SK-N-SH (cell line): ENCODE measurements around the gene INTU.

Experiments used
- CHD2 ChIP-seq: fragments of 150-350 bp; IDR thresholded peaks from 2 replicates; pipeline ENCODE4 v1.6.1; 2018; ENCODE audit warnings: low read length; ENCODE audit not compliant: partially characterized antibody
- CTCF ChIP-seq: fragments of 200-600 bp; sonication (generic); IDR thresholded peaks from 2 replicates; pipeline ENCODE4 v1.6.1; 2017; ENCODE audit warnings: antibody characterized with exemption, mild to moderate bottlenecking, moderate library complexity
- EP300 ChIP-seq, 2 experiments: IDR thresholded peaks; 2 replicates each; pipeline versions ENCODE4 v1.4.0 to v1.6.1; 2012; ENCODE audit warnings: borderline replicate concordance in 1 of 2, low read depth in 1 of 2, low read length in 1 of 2
- EZH2phosphoT487 ChIP-seq: fragments of 200-600 bp; sonication (generic); IDR thresholded peaks from 2 replicates; pipeline ENCODE4 v1.6.1; 2017; ENCODE audit warnings: low read depth, mixed run types, mild to moderate bottlenecking, antibody characterized with exemption, moderate library complexity, borderline replicate concordance
- FOSL2 ChIP-seq: IDR thresholded peaks from 2 replicates; pipeline ENCODE4 v1.4.0; 2012; ENCODE audit warnings: low read depth, mild to moderate bottlenecking, moderate library complexity, borderline replicate concordance
- GABPA ChIP-seq: IDR thresholded peaks from 2 replicates; pipeline ENCODE4 v1.4.0; 2012; ENCODE audit warnings: low read depth, mild to moderate bottlenecking
- JUND ChIP-seq: IDR thresholded peaks from 2 replicates; pipeline ENCODE4 v1.4.0; 2012
- POLR2AphosphoS5 ChIP-seq: IDR thresholded peaks from 2 replicates; pipeline ENCODE4 v1.6.1; 2012; ENCODE audit warnings: low read depth, low read length
- REST ChIP-seq: IDR thresholded peaks from 2 replicates; pipeline ENCODE4 v1.6.1; 2012; ENCODE audit warnings: mild to moderate bottlenecking, low read depth, low read length, moderate library complexity
- RFX5 ChIP-seq: IDR thresholded peaks from 2 replicates; pipeline ENCODE4 v1.6.1; 2012; ENCODE audit warnings: mild to moderate bottlenecking, improper control_type of control experiment, low read length
- SIN3A ChIP-seq: IDR thresholded peaks from 2 replicates; pipeline ENCODE4 v1.6.1; 2012; ENCODE audit warnings: low read depth, mild to moderate bottlenecking, low read length, moderate library complexity, borderline replicate concordance
- TAF1 ChIP-seq: IDR thresholded peaks from 2 replicates; pipeline ENCODE4 v1.6.1; 2012; ENCODE audit warnings: low read depth, mild to moderate bottlenecking, low read length, moderate library complexity, borderline replicate concordance
- ZBTB33 ChIP-seq: IDR thresholded peaks from 2 replicates; pipeline ENCODE4 v1.4.0; 2012; ENCODE audit warnings: low read depth, borderline replicate concordance

DNA sequence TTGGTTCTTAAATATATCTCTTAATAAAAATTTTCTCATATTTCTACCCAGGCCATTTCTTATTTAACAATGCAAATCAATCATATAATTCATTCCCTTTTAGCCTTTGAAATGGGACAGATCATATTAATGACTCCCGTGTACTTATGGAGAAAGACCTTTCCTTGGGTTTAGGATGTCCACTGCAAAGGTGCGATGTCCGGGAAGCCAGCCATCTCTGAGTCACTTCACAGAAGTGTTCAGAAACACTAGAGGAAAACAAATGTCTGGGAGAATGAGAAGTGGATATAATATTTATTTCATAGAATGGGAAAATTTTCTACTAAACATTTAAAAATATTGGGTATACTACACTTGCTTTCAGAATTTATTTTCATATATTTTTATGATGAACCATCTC, 15.3 kb downstream of the INTU start:
- TF ChIP-seq ZBTB33 (no peak), SIN3A (no peak), JUND (no peak), TAF1 (no peak), RFX5 (no peak), GABPA (no peak), EZH2phosphoT487 (no peak), POLR2AphosphoS5 (no peak), REST (no peak), CTCF (no peak), CHD2 (no peak), FOSL2 (no peak), EP300 (IDR thresholded peaks at IDR 0.05; ENCODE audit: borderline replicate concordance in 1 of 2, low read depth in 1 of 2, low read length in 1 of 2) (no peak)
